Measurements from ENCODE around the gene DNAJC13. TPM values are rescaled to one million over a fixed set of nuclear protein-coding genes. Genes with fewer than 3 reads are reported as not detected.
"Not testable (repeated sequence)": the region's sequence is repeated elsewhere in the genome, so short reads cannot be mapped to it uniquely, and the experiment has no call there.

The DNAJC13 gene
- total RNA-seq (10 to 100 TPM; 49.8 to 70.4 TPM), polyA plus RNA-seq (10 to 100 TPM; 12.0 to 16.0 TPM)
- long read RNA-seq, donor 1, partial matches to known transcripts, result 12 of 13 reads
- long read RNA-seq, donor 1, other reads (novel, unspliced or antisense), result 1 of 13 reads
- long read RNA-seq, donor 2, full-length matches to known transcripts, result 1 of 17 reads
- long read RNA-seq, donor 2, partial matches to known transcripts, result 13 of 17 reads
- long read RNA-seq, donor 2, other reads (novel, unspliced or antisense), result 3 of 17 reads

- peak within 1 kb of the TSS; percentile 41 to 44 for H3K27ac ChIP-seq (ENCODE audit: low read depth in 1 of 2, low read length in 2 of 2)
- H3K36me3 ChIP-seq (ENCODE audit: control insufficient read depth in 1 of 2, insufficient read depth in 2 of 2, low read length in 1 of 2), result no peaks in the 10 kb centered on the region
- H3K9me3 ChIP-seq (ENCODE audit: control insufficient read depth, low read length), result no peaks in the 10 kb centered on the region
- H3K27me3 ChIP-seq (ENCODE audit: control insufficient read depth in 1 of 2, insufficient read depth in 2 of 2, low read length in 1 of 2), result no peaks in the 10 kb centered on the region
- peak; percentile 97 for DNase-seq
- 1 to 2% methylated on average over 58 to 63 of the region's 63 CpGs for WGBS, 2 donors
- H3K4me1 ChIP-seq (ENCODE audit: control insufficient read depth in 1 of 2, insufficient read depth in 2 of 2, low read length in 2 of 2), result peaks cover 1 to 3% of the 10 kb centered on the region in 2 donors
- H3K4me3 ChIP-seq (ENCODE audit: low read length in 2 of 2), result peak within 1 kb of the TSS; percentile 80 to 92
- peak; percentile 98 for ATAC-seq (ENCODE audit: low FRiP score)
- intact Hi-C loops (cut with DNase I), result loop anchor here in 1 of 2 donors (5.0 kb wide), 1 partner anchor 35 kb away; no protein-coding TSS in a partner anchor
Measured at GRCh38 chr3:132416807-132417694, at the start of gene DNAJC13. TSS of gene DNAJC13 (plus strand) at chr3:132417502. CDS start at chr3:132434551, 17,049 bp downstream.

GRCh38 chr3:132368515-132368914 lies 48.8 kb upstream of the DNAJC13 start:
- Histone ChIP-seq H3K4me3 (ENCODE audit: low read length in 2 of 2) (no peak overlapping the region), H3K27ac (ENCODE audit: low read depth in 1 of 2, low read length in 2 of 2) (no peak overlapping the region), H3K4me1 (ENCODE audit: control insufficient read depth in 1 of 2, insufficient read depth in 2 of 2, low read length in 2 of 2) (no peaks in the 10 kb centered on the region), H3K27me3 (ENCODE audit: control insufficient read depth in 1 of 2, insufficient read depth in 2 of 2, low read length in 1 of 2) (no peaks in the 10 kb centered on the region), H3K36me3 (ENCODE audit: control insufficient read depth in 1 of 2, insufficient read depth in 2 of 2, low read length in 1 of 2) (no peaks in the 10 kb centered on the region), H3K9me3 (ENCODE audit: control insufficient read depth, low read length) (no peaks in the 10 kb centered on the region)
- DNase-seq, result no peak
- intact Hi-C loops (cut with DNase I), result no loop called here
- ATAC-seq (ENCODE audit: low FRiP score), result no peak
- 72% methylated on average over 2 of the region's 2 CpGs for WGBS, 2 donors

- H3K27ac ChIP-seq (ENCODE audit: low read depth in 1 of 2, low read length in 2 of 2), result no peak overlapping the region
- DNase-seq, result no peak
- H3K4me3 ChIP-seq (ENCODE audit: low read length in 2 of 2), result no peak overlapping the region
- no peaks in the 10 kb centered on the region for H3K27me3 ChIP-seq (ENCODE audit: control insufficient read depth in 1 of 2, insufficient read depth in 2 of 2, low read length in 1 of 2)
- no peaks in the 10 kb centered on the region for H3K9me3 ChIP-seq (ENCODE audit: control insufficient read depth, low read length)
- ATAC-seq (ENCODE audit: low FRiP score), result no peak
- H3K4me1 ChIP-seq (ENCODE audit: control insufficient read depth in 1 of 2, insufficient read depth in 2 of 2, low read length in 2 of 2), result no peaks in the 10 kb centered on the region
- no peaks in the 10 kb centered on the region for H3K36me3 ChIP-seq (ENCODE audit: control insufficient read depth in 1 of 2, insufficient read depth in 2 of 2, low read length in 1 of 2)
- intact Hi-C loops (cut with DNase I), result no loop called here
Measured at GRCh38 chr3:132368962-132369361, 48.3 kb upstream of the DNAJC13 start.

- ATAC-seq (ENCODE audit: low FRiP score); H3K9me3 ChIP-seq (ENCODE audit: control insufficient read depth, low read length); H3K36me3 ChIP-seq (ENCODE audit: control insufficient read depth in 1 of 2, insufficient read depth in 2 of 2, low read length in 1 of 2); DNase-seq; H3K27ac ChIP-seq (ENCODE audit: low read depth in 1 of 2, low read length in 2 of 2); intact Hi-C loops (cut with DNase I); H3K27me3 ChIP-seq (ENCODE audit: control insufficient read depth in 1 of 2, insufficient read depth in 2 of 2, low read length in 1 of 2); H3K4me3 ChIP-seq (ENCODE audit: low read length in 2 of 2); H3K4me1 ChIP-seq (ENCODE audit: control insufficient read depth in 1 of 2, insufficient read depth in 2 of 2, low read length in 2 of 2): not testable (repeated sequence)
- WGBS, 2 donors, result 67 to 88% methylated on average over 25 of the region's 25 CpGs
Measured at GRCh38 chr3:132376945-132377354, 40.4 kb upstream of the DNAJC13 start.

- no peak overlapping the region for H3K27ac ChIP-seq (ENCODE audit: low read depth in 1 of 2, low read length in 2 of 2)
- no peaks in the 10 kb centered on the region for H3K36me3 ChIP-seq (ENCODE audit: control insufficient read depth in 1 of 2, insufficient read depth in 2 of 2, low read length in 1 of 2)
- H3K27me3 ChIP-seq (ENCODE audit: control insufficient read depth in 1 of 2, insufficient read depth in 2 of 2, low read length in 1 of 2), result no peaks in the 10 kb centered on the region
- ATAC-seq (ENCODE audit: low FRiP score) (no peak), DNase-seq (no peak)
- H3K4me3 ChIP-seq (ENCODE audit: low read length in 2 of 2), result no peak overlapping the region
- no peaks in the 10 kb centered on the region for H3K4me1 ChIP-seq (ENCODE audit: control insufficient read depth in 1 of 2, insufficient read depth in 2 of 2, low read length in 2 of 2)
- 61 to 81% methylated on average over 2 of the region's 2 CpGs for WGBS, 2 donors
- H3K9me3 ChIP-seq (ENCODE audit: control insufficient read depth, low read length), result no peaks in the 10 kb centered on the region
- intact Hi-C loops (cut with DNase I), result no loop called here
Measured at GRCh38 chr3:132378048-132378762, 39.1 kb upstream of the DNAJC13 start.

- DNase-seq (no peak), ATAC-seq (ENCODE audit: low FRiP score) (no peak)
- intact Hi-C loops (cut with DNase I), result no loop called here
- Histone ChIP-seq H3K27me3 (ENCODE audit: control insufficient read depth in 1 of 2, insufficient read depth in 2 of 2, low read length in 1 of 2) (no peaks in the 10 kb centered on the region), H3K4me1 (ENCODE audit: control insufficient read depth in 1 of 2, insufficient read depth in 2 of 2, low read length in 2 of 2) (no peaks in the 10 kb centered on the region), H3K4me3 (ENCODE audit: low read length in 2 of 2) (no peak overlapping the region), H3K36me3 (ENCODE audit: control insufficient read depth in 1 of 2, insufficient read depth in 2 of 2, low read length in 1 of 2) (no peaks in the 10 kb centered on the region), H3K9me3 (ENCODE audit: control insufficient read depth, low read length) (no peaks in the 10 kb centered on the region), H3K27ac (ENCODE audit: low read depth in 1 of 2, low read length in 2 of 2) (no peak overlapping the region)
- 59 to 69% methylated on average over 2 of the region's 2 CpGs for WGBS, 2 donors
Measured at GRCh38 chr3:132378846-132379245, 38.5 kb upstream of the DNAJC13 start.

- no peak overlapping the region for H3K27ac ChIP-seq (ENCODE audit: low read depth in 1 of 2, low read length in 2 of 2)
- intact Hi-C loops (cut with DNase I), result no loop called here
- DNase-seq (no peak), ATAC-seq (ENCODE audit: low FRiP score) (no peak)
- no peak overlapping the region for H3K4me3 ChIP-seq (ENCODE audit: low read length in 2 of 2)
- H3K36me3 ChIP-seq (ENCODE audit: control insufficient read depth in 1 of 2, insufficient read depth in 2 of 2, low read length in 1 of 2), result no peaks in the 10 kb centered on the region
- H3K4me1 ChIP-seq (ENCODE audit: control insufficient read depth in 1 of 2, insufficient read depth in 2 of 2, low read length in 2 of 2), result no peaks in the 10 kb centered on the region
- WGBS, 2 donors, result 44 to 62% methylated on average over 1 of the region's 1 CpG
- H3K9me3 ChIP-seq (ENCODE audit: control insufficient read depth, low read length), result no peaks in the 10 kb centered on the region
- H3K27me3 ChIP-seq (ENCODE audit: control insufficient read depth in 1 of 2, insufficient read depth in 2 of 2, low read length in 1 of 2), result no peaks in the 10 kb centered on the region
Measured at GRCh38 chr3:132380920-132381319, 36.4 kb upstream of the DNAJC13 start.

GRCh38 chr3:132381348-132381944 lies 35.9 kb upstream of the DNAJC13 start:
- ATAC-seq (ENCODE audit: low FRiP score) (no peak), DNase-seq (no peak)
- Histone ChIP-seq H3K36me3 (ENCODE audit: control insufficient read depth in 1 of 2, insufficient read depth in 2 of 2, low read length in 1 of 2) (no peaks in the 10 kb centered on the region), H3K27me3 (ENCODE audit: control insufficient read depth in 1 of 2, insufficient read depth in 2 of 2, low read length in 1 of 2) (no peaks in the 10 kb centered on the region), H3K27ac (ENCODE audit: low read depth in 1 of 2, low read length in 2 of 2) (no peak overlapping the region), H3K4me1 (ENCODE audit: control insufficient read depth in 1 of 2, insufficient read depth in 2 of 2, low read length in 2 of 2) (no peaks in the 10 kb centered on the region), H3K9me3 (ENCODE audit: control insufficient read depth, low read length) (no peaks in the 10 kb centered on the region), H3K4me3 (ENCODE audit: low read length in 2 of 2) (no peak overlapping the region)
- WGBS, 2 donors, result 74 to 94% methylated on average over 14 of the region's 14 CpGs
- intact Hi-C loops (cut with DNase I), result no loop called here
